Nephron (organoid): ENCODE data around the gene HPRT1.
"Not testable (repeated sequence)": the region's sequence is repeated elsewhere in the genome, so short reads cannot be mapped to it uniquely, and the experiment has no call there.

ENCODE experiments used
- H3K27ac Mint-ChIP-seq, 3 experiments: 2 replicates each; pipeline ENCODE4 v1.8.0; 2020; ENCODE audit warnings: mixed read lengths in 3 of 3, mild to moderate bottlenecking in 2 of 3, moderate library complexity in 1 of 3
- H3K27me3 Mint-ChIP-seq: 2 replicates; pipeline ENCODE4 v1.8.0; 2021; ENCODE audit warnings: low read depth, mild to moderate bottlenecking, moderate library complexity, mixed read lengths
- H3K36me3 Mint-ChIP-seq: 2 replicates; pipeline ENCODE4 v1.8.0; 2020; ENCODE audit warnings: low read depth, mixed read lengths
- H3K4me1 Mint-ChIP-seq: 2 replicates; pipeline ENCODE4 v1.8.0; 2020; ENCODE audit warnings: mixed read lengths
- H3K4me3 Mint-ChIP-seq, 3 experiments: 2 replicates each; pipeline ENCODE4 v1.8.0; 2020; ENCODE audit warnings: mild to moderate bottlenecking in 3 of 3, mixed read lengths in 3 of 3, moderate library complexity in 2 of 3
- H3K9me3 Mint-ChIP-seq: 2 replicates; pipeline ENCODE4 v1.8.0; 2020; ENCODE audit warnings: mixed read lengths
- TF ChIP-seq, protein P1 (sequence below), 3 experiments: fragments of 200-600 bp; sonication (generic); IDR thresholded peaks; one replicate each; pipeline ENCODE4 v1.5.0; 2021; ENCODE audit warnings: antibody characterized with exemption in 3 of 3; ENCODE audit not compliant: unreplicated experiment in 3 of 3

HPRT1 gene

GRCh38 chrX:134461437-134461836 lies 1.5 kb downstream of the HPRT1 start:
- TF ChIP-seq, protein P1, sequence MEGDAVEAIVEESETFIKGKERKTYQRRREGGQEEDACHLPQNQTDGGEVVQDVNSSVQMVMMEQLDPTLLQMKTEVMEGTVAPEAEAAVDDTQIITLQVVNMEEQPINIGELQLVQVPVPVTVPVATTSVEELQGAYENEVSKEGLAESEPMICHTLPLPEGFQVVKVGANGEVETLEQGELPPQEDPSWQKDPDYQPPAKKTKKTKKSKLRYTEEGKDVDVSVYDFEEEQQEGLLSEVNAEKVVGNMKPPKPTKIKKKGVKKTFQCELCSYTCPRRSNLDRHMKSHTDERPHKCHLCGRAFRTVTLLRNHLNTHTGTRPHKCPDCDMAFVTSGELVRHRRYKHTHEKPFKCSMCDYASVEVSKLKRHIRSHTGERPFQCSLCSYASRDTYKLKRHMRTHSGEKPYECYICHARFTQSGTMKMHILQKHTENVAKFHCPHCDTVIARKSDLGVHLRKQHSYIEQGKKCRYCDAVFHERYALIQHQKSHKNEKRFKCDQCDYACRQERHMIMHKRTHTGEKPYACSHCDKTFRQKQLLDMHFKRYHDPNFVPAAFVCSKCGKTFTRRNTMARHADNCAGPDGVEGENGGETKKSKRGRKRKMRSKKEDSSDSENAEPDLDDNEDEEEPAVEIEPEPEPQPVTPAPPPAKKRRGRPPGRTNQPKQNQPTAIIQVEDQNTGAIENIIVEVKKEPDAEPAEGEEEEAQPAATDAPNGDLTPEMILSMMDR (IDR thresholded peaks at IDR 0.05; ENCODE audit: unreplicated experiment in 3 of 3): no peak
- no peaks in the 10 kb centered on the region for H3K36me3 Mint-ChIP-seq
- peak overlapping the region; percentile 88 to 91 (median 91) for H3K4me3 Mint-ChIP-seq
- H3K4me1 Mint-ChIP-seq: peaks cover 5% of the 10 kb centered on the region
- no peaks in the 10 kb centered on the region for H3K27me3 Mint-ChIP-seq
- no peaks in the 10 kb centered on the region for H3K9me3 Mint-ChIP-seq
- H3K27ac Mint-ChIP-seq: no peak overlapping the region

DNA sequence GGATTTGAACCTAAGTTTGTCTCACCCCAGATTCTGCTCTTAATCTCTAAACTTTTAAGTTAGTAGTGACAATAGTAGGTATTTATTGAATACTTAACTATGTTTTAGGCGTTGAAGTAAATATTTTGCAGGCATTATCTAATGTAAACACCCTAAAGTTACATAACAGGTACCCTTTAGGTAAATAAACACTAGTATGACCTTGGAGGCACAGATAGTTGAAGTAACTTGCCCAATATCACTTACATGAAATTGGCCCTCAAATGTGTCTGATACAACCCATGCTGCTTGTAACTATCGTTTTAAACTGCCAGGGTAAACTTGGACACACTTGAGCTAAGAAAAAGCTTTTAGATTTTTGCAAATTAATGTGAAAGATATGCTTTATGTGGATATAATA lies 3.0 kb downstream of the HPRT1 start:
- peaks cover 5% of the 10 kb centered on the region for H3K4me1 Mint-ChIP-seq
- no peaks in the 10 kb centered on the region for H3K27me3 Mint-ChIP-seq
- TF ChIP-seq, protein P1 (IDR thresholded peaks at IDR 0.05; ENCODE audit: unreplicated experiment in 3 of 3): no peak
- H3K4me3 Mint-ChIP-seq: no peak overlapping the region
- no peaks in the 10 kb centered on the region for H3K9me3 Mint-ChIP-seq
- H3K27ac Mint-ChIP-seq: no peak overlapping the region
- no peaks in the 10 kb centered on the region for H3K36me3 Mint-ChIP-seq

DNA sequence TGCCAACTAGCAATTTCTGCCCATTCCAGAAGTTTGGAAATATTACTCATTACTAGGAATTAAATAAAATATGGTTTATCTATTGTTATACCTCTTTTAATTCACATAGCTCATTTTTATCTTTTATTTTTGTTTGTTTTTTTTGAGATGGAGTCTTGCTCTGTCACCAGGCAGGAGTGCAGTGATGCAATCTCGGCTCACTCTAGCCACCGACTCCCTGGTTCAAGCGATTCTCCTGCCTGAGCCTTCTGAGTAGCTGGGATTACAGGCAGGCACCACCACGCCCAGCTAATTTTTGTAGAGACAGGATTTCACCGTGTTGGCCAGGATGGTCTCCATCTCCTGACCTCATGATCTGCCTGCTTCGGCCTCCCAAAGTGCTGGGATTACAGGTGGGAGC lies 4.5 kb downstream of the HPRT1 start:
- not testable (repeated sequence) for H3K9me3 Mint-ChIP-seq, H3K4me1 Mint-ChIP-seq, H3K4me3 Mint-ChIP-seq, H3K27ac Mint-ChIP-seq, H3K36me3 Mint-ChIP-seq, H3K27me3 Mint-ChIP-seq

DNA sequence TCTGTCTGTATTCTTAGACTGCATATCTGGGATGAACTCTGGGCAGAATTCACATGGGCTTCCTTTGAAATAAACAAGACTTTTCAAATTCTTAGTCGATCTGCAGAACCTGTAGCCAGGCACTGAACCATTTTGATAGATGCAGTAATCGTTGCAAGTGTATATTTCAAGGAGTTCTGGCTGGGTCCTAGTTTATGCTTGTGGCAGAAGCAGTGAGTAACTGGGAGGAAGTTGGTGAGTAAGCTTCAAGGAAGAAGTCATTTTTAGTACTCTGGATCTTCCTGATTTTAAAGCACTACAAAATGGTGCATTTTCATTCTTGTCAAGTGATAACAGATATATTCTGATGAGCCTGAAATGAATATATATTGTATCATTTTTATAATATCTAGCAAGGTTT lies 9.5 kb downstream of the HPRT1 start:
- Mint-ChIP-seq H3K36me3 (peaks cover 3% of the 10 kb centered on the region), H3K4me1 (no peaks in the 10 kb centered on the region), H3K9me3 (peaks cover 2% of the 10 kb centered on the region), H3K4me3 (no peak overlapping the region), H3K27ac (no peak overlapping the region), H3K27me3 (no peaks in the 10 kb centered on the region)
- TF ChIP-seq, protein P1 (IDR thresholded peaks at IDR 0.05; ENCODE audit: unreplicated experiment in 3 of 3): no peak

GRCh38 chrX:134470013-134470412 lies 10.0 kb downstream of the HPRT1 start:
- Mint-ChIP-seq H3K4me3 (no peak overlapping the region), H3K27me3 (no peaks in the 10 kb centered on the region), H3K9me3 (peaks cover 2% of the 10 kb centered on the region), H3K27ac (no peak overlapping the region), H3K4me1 (no peaks in the 10 kb centered on the region), H3K36me3 (peaks cover 4% of the 10 kb centered on the region)
- TF ChIP-seq, protein P1 (IDR thresholded peaks at IDR 0.05; ENCODE audit: unreplicated experiment in 3 of 3): no peak

DNA sequence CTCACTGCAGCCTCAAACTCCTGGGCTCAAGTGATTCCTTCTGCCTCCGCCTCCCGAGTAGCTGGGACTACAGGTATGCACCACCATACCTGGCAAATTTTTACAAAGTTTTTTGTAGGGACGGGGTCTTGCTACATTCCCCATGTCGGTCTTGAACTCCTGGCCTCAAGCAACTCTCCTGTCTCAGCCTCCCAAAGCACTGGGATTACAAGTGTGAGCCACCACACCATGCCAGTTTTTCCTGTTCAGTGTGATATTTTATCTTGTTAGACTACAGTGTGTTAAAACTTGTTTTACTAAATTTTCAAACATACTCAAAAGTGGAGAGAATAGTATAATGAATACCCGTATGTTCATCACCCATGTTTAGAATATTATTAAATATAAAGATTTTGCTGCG lies 12.1 kb downstream of the HPRT1 start:
- H3K4me3 Mint-ChIP-seq: no peak overlapping the region
- TF ChIP-seq, protein P1 (IDR thresholded peaks at IDR 0.05; ENCODE audit: unreplicated experiment in 3 of 3): no peak
- peaks cover 2% of the 10 kb centered on the region for H3K9me3 Mint-ChIP-seq
- H3K27ac Mint-ChIP-seq: no peak overlapping the region
- H3K4me1 Mint-ChIP-seq: no peaks in the 10 kb centered on the region
- H3K27me3 Mint-ChIP-seq: no peaks in the 10 kb centered on the region
- H3K36me3 Mint-ChIP-seq: peaks cover 16% of the 10 kb centered on the region
